ENCODE results near the gene COL23A1.
"Not testable (repeated sequence)": the region's sequence is repeated elsewhere in the genome, so short reads cannot be mapped to it uniquely, and the experiment has no call there.

Gene COL23A1

GRCh38 chr5:178202541-178202940 lies 387.7 kb downstream of the COL23A1 start:
- no peak for DNase-seq

GRCh38 chr5:178201927-178202235 lies 388.3 kb downstream of the COL23A1 start:
- peak; percentile 28 for DNase-seq

GRCh38 chr5:178201221-178201926 lies 388.8 kb downstream of the COL23A1 start:
- peak; percentile 37 for DNase-seq

DNA sequence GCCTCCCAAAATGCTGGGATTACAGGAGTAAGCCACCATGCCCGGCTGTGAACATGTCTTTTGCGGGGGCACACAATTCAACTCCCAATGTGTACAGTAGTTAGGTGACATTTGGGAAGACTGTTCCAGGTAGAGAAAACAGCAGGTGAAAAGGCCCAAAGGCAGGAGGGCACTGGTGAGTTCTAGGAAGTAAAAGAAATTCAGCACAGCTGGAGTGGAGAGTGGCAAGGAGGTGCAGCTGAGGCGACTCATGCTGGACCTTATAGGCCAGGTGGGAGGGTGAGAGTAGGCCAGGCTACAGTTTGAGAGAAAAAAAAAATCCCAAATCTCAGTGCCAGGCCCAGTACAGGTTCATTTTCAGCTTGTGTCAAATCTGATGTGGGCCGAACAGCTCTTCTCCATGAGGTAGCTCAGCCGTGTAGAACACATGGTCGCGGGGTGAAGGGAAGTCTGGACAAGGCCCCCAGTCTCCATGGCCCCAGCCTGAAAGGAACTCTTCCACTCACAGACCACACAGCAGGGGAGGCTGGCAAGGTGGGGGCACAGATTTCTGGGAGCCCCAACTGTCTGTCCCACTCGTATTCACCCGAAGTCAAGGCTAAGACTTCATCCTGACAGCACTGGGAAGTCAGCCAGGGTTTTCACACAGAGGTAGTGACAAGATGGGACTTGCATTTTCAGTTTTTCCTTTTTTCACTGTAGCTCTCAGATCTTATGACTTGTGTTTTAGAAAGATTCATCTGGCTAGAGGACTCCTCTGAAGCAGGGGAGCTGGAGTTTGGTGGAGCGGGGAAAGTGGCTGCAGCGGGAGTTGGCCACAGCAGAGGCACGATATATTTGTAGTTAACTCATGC lies 390.4 kb downstream of the COL23A1 start:
- no peak for DNase-seq

- no peak for DNase-seq
Observed at GRCh38 chr5:178198706-178199105, 391.5 kb downstream of the COL23A1 start.

- DNase-seq = not testable (repeated sequence)
Observed at GRCh38 chr5:178198151-178198550, 392.0 kb downstream of the COL23A1 start.

- no peak for DNase-seq
Observed at GRCh38 chr5:178196986-178197385, 393.2 kb downstream of the COL23A1 start.

DNA sequence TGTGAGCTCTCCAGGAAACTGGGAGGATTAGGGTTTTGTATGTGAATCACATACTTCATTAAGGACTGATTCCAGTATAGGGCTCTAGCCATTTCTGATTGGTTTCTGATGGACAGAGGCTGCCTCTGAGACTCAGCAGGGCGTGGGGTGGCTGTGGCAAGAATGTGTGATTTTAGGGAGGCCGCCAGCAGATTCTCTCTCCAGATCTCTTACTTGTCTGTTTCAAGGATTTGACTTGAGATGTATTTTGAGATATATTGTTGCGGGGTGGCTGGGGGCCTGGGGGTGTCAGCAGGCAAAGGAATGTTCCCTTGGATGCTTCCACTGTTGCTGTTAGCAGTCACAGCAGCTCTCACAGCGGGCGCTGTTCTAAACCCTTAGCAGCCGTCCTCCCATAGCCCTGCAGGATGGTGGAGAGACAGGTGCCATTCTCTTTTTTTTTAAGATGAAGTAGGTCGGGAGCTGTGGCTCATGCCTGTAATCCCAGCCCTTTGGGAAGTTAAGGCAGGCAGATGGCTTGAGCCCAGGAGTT lies 393.8 kb downstream of the COL23A1 start:
- peak; percentile 41 for DNase-seq

DNA sequence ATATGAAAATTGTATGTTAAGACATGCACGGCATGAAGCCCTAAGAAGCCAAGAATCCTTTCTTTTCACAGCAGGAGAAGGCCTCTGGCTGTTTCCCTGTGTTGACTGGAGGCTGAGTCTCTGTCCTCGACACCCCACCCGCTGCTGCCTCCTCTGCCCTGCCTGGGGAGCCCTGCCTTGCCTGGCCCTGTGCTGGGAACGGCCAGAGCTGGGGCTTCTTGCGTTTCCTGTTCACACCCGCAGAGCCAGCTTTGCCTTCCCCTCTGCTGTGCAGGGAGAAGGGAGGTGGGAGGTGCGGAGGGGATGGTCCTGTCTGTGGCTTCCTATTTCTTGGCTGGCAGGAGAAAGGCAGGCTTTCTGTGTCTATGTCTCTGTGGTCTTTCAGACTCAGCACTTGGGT lies 396.2 kb downstream of the COL23A1 start:
- no peak for DNase-seq

DNA sequence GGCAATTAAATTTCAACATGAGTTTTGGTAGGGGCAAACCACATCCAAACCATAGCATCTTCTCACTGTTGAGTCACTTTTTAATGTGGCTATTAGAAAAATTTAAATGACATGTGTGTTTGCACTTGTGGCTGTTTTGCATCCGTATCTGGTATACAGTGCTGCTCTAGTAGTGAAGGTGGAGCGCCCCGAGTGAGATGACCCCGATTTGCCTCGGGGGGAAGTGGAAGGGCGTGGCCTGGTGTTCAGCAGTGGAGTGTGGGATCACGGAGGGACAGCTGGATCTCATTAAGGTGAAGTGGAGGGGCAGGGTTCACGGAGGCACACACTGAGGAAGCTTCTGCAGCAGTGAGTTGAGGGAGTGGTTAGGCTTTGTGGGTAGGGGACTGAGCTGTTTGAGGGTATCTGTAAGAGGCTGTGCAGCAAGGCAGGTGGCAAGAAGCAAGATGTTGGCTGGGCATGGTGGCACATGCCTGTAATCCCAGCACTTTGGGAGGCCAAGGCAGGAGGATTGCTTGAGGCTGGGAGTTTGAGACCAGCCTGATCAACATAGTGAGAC lies 396.9 kb downstream of the COL23A1 start:
- no peak for DNase-seq

GRCh38 chr5:178192787-178193186 lies 397.4 kb downstream of the COL23A1 start:
- no peak for DNase-seq

DNA sequence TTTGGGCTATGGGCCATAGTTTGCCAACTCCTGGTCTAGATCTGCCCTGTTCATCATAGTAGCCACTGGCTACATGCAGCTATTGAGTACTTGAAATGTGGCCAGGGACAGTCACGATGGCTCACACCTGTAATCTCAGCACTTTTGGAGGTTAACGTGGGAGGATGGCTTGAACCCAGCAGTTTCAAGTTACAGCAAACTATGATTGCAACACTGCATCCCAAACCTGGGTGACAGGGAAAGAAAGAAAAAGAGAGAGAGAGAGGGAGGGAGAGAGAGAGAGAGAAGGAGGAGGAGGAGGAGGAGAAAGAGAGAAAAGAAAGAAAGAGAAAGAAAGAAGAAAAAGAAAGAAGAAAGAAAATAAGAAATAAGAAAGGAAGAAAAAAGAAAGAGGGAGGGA lies 397.9 kb downstream of the COL23A1 start:
- DNase-seq = no peak

- no peak for DNase-seq
Observed at GRCh38 chr5:178191661-178192060, 398.5 kb downstream of the COL23A1 start.

- DNase-seq = no peak
Observed at GRCh38 chr5:178189433-178189832, 400.8 kb downstream of the COL23A1 start.
